HG02798 (cell line): ENCODE measurements around the gene PODXL.

Experiments
- ATAC-seq: cut with Tn5 transposase; IDR thresholded peaks from one replicate; pipeline ENCODE4 v1.9.1; 2021; ENCODE audit warnings: mild to moderate bottlenecking; ENCODE audit not compliant: unreplicated experiment, poor library complexity

The PODXL gene

GRCh38 chr7:131568510-131568909 lies 12.1 kb upstream of the PODXL start:
- ATAC-seq: no peak

- no peak for ATAC-seq
Measured at GRCh38 chr7:131564640-131565039, 8.2 kb upstream of the PODXL start.

- no peak for ATAC-seq
Measured at GRCh38 chr7:131563918-131564317, 7.5 kb upstream of the PODXL start.

GRCh38 chr7:131562941-131563340 lies 6.5 kb upstream of the PODXL start:
- ATAC-seq: no peak

GRCh38 chr7:131560061-131560460 lies 3.6 kb upstream of the PODXL start:
- ATAC-seq: no peak

GRCh38 chr7:131557652-131558385 lies 1.4 kb upstream of the PODXL start:
- no peak for ATAC-seq

GRCh38 chr7:131556909-131557651 lies 652 bp upstream of the PODXL start:
- no peak for ATAC-seq

GRCh38 chr7:131555552-131556052 lies 826 bp downstream of the PODXL start:
- ATAC-seq: no peak

GRCh38 chr7:131554880-131555516 lies 1.4 kb downstream of the PODXL start:
- no peak for ATAC-seq

GRCh38 chr7:131553931-131554330 lies 2.5 kb downstream of the PODXL start:
- no peak for ATAC-seq

GRCh38 chr7:131552053-131552452 lies 4.4 kb downstream of the PODXL start:
- ATAC-seq: no peak

- ATAC-seq: no peak
Measured at GRCh38 chr7:131550846-131551245, 5.6 kb downstream of the PODXL start.

GRCh38 chr7:131548371-131548770 lies 8.1 kb downstream of the PODXL start:
- ATAC-seq: no peak

- no peak for ATAC-seq
Measured at GRCh38 chr7:131547589-131547988, 8.8 kb downstream of the PODXL start.

GRCh38 chr7:131546583-131547141 lies 9.8 kb downstream of the PODXL start:
- no peak for ATAC-seq

GRCh38 chr7:131546126-131546525 lies 10.3 kb downstream of the PODXL start:
- ATAC-seq: no peak

- ATAC-seq: no peak
Measured at GRCh38 chr7:131544449-131545301, 11.8 kb downstream of the PODXL start.

- no peak for ATAC-seq
Measured at GRCh38 chr7:131544021-131544420, 12.4 kb downstream of the PODXL start.

GRCh38 chr7:131543298-131543697 lies 13.1 kb downstream of the PODXL start:
- ATAC-seq: no peak
